ENCODE data around the gene COG3. TPM values are rescaled to one million over a fixed set of nuclear protein-coding genes. Genes with fewer than 3 reads are reported as not detected.

Gene COG3
- total RNA-seq, 4 donors from 2014 or later, result 38.2 to 103 (median 58.5) TPM

- peak overlapping the region; percentile 96 to 98 (median 97) for H3K27ac ChIP-seq
- no peaks in the 10 kb centered on the region for H3K36me3 ChIP-seq
- H3K4me1 ChIP-seq, result peaks cover 21 to 51% (median 40%) of the 10 kb centered on the region in 4 donors
- H3K27me3 ChIP-seq, result no peaks in the 10 kb centered on the region
- no peaks in the 10 kb centered on the region for H3K9me3 ChIP-seq
- in situ Hi-C loops (cut with MboI; ENCODE audit: low pct_ligation_motif_present in 1 of 4, low pct_unique_long_range_greater_than_20kb in 1 of 4, low sequenced_read_pairs in 3 of 4) (no loop called here), intact Hi-C loops (cut with DNase I; ENCODE audit: low total_unique reads) (no loop called here)
- TF ChIP-seq POLR2A (IDR thresholded peaks at IDR 0.05) (peak; percentile 20), POLR2AphosphoS5 (IDR thresholded peaks at IDR 0.05) (peak in 1 of 3 donors; percentile 26), EP300 (IDR thresholded peaks at IDR 0.05; ENCODE audit: low read depth) (no peak)
- 39 to 51% methylated on average over 4 of the region's 4 CpGs for WGBS, 2 donors (ENCODE audit: low coverage in 1 of 2)
- DNase-seq, result no peak
- peak overlapping the region in 3 of 4 donors; percentile 89 to 94 (median 91) for H3K4me3 ChIP-seq
Observed at GRCh38 chr13:45466359-45466758, 1.6 kb downstream of the COG3 start.

- DNase-seq, result peak; percentile 20
- TF ChIP-seq POLR2AphosphoS5 (IDR thresholded peaks at IDR 0.05) (no peak), CTCF (IDR thresholded peaks at IDR 0.05) (no peak), EP300 (IDR thresholded peaks at IDR 0.05; ENCODE audit: low read depth) (no peak), POLR2A (IDR thresholded peaks at IDR 0.05) (no peak)
- H3K4me3 ChIP-seq, result no peak overlapping the region
- intact Hi-C loops (cut with DNase I; ENCODE audit: low total_unique reads), result no loop called here
- 25 to 34% methylated on average over 1 of the region's 1 CpG for WGBS, 2 donors (ENCODE audit: low coverage in 1 of 2)
- in situ Hi-C loops (cut with MboI; ENCODE audit: low pct_ligation_motif_present in 1 of 4, low pct_unique_long_range_greater_than_20kb in 1 of 4, low sequenced_read_pairs in 3 of 4), result no loop called here
- no peaks in the 10 kb centered on the region for H3K9me3 ChIP-seq
- no peaks in the 10 kb centered on the region for H3K36me3 ChIP-seq
- no peaks in the 10 kb centered on the region for H3K27me3 ChIP-seq
- H3K27ac ChIP-seq, result peak overlapping the region; percentile 96 to 98 (median 97)
- peaks cover 21 to 55% (median 40%) of the 10 kb centered on the region in 4 donors for H3K4me1 ChIP-seq
Observed at GRCh38 chr13:45468635-45469034, 3.9 kb downstream of the COG3 start.

DNA sequence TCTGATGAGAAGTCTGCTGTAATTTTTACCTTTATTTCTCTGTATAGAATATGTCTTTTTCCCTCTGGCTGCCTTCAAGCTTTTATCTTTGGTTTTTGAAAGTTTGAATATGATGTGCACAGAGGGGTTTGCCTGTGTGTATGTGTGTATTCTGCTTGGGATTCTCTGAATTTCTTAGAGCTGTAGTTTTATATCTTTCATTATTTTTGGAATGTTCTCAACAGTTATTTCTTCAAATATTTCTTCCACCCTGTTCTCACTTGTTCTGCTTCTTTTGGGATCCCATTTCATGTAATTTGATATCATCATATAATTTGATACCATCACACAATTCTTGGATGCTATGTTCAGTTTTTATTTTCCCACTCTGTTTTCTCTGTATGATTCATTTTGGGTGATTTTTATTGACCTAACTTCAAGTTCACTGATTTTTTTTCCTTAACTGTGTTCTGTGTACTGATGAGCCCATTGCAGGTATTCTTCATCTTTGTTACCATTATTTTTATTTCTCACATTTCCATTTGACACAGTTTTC is 7.5 kb downstream of the COG3 start:
- Histone ChIP-seq H3K9me3 (no peaks in the 10 kb centered on the region), H3K27ac (no peak overlapping the region), H3K4me3 (no peak overlapping the region), H3K36me3 (peaks cover 0 to 9% (median 4%) of the 10 kb centered on the region in 4 donors), H3K27me3 (no peaks in the 10 kb centered on the region), H3K4me1 (peaks cover 12 to 34% (median 23%) of the 10 kb centered on the region in 4 donors)
- no peak for DNase-seq
- in situ Hi-C loops (cut with MboI; ENCODE audit: low pct_ligation_motif_present in 1 of 4, low pct_unique_long_range_greater_than_20kb in 1 of 4, low sequenced_read_pairs in 3 of 4) (no loop called here), intact Hi-C loops (cut with DNase I; ENCODE audit: low total_unique reads) (no loop called here)
- TF ChIP-seq CTCF (IDR thresholded peaks at IDR 0.05) (no peak), EP300 (IDR thresholded peaks at IDR 0.05; ENCODE audit: low read depth) (no peak), POLR2A (IDR thresholded peaks at IDR 0.05) (no peak), POLR2AphosphoS5 (IDR thresholded peaks at IDR 0.05) (no peak)

DNA sequence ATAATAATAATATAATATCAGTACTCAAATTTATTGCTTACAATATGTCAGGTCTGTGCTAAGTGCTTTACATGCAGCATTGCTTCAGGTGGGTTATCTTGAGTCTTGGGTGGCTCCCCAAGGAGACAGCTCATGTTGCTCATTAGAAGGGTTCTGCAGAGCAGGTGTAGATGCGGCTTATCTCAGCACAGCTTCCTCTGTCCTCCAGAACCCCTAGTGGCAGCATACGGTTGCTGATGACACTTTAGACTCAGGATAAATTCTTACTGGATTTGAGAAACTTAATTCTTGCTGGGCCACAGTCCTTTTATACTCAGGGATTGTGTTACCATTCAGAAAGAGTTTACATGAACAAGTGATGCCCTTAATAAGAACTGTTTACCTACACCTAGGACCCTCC is 8.9 kb downstream of the COG3 start:
- in situ Hi-C loops (cut with MboI; ENCODE audit: low pct_ligation_motif_present in 1 of 4, low pct_unique_long_range_greater_than_20kb in 1 of 4, low sequenced_read_pairs in 3 of 4), result no loop called here
- no peaks in the 10 kb centered on the region for H3K9me3 ChIP-seq
- TF ChIP-seq EP300 (IDR thresholded peaks at IDR 0.05; ENCODE audit: low read depth), result no peak
- TF ChIP-seq CTCF (IDR thresholded peaks at IDR 0.05), result peak in 2 of 5 experiments; percentile 16 to 19
- TF ChIP-seq POLR2AphosphoS5 (IDR thresholded peaks at IDR 0.05), result no peak
- TF ChIP-seq POLR2A (IDR thresholded peaks at IDR 0.05), result no peak
- no peak overlapping the region for H3K27ac ChIP-seq
- peaks cover 7 to 20% (median 10%) of the 10 kb centered on the region in 4 donors for H3K4me1 ChIP-seq
- DNase-seq, result no peak
- no peak overlapping the region for H3K4me3 ChIP-seq
- 62 to 74% methylated on average over 2 of the region's 2 CpGs for WGBS, 2 donors (ENCODE audit: low coverage in 1 of 2)
- H3K27me3 ChIP-seq, result no peaks in the 10 kb centered on the region
- peaks cover 0 to 14% (median 4%) of the 10 kb centered on the region in 4 donors for H3K36me3 ChIP-seq
- intact Hi-C loops (cut with DNase I; ENCODE audit: low total_unique reads), result no loop called here

Measured in transverse colon (tissue), 4 donors.